B cell (primary cell): ENCODE results near the gene SULT2B1. TPM values are rescaled to one million over a fixed set of nuclear protein-coding genes. Genes with fewer than 3 reads are reported as not detected.

Source experiments
- ATAC-seq: fragments of 200-7000 bp; cut with Tn5 transposase; one replicate; pipeline ENCODE4 v1.10.0; 2021; ENCODE audit warnings: low read depth, mild to moderate bottlenecking, moderate number of reproducible peaks, moderate library complexity
- CTCF ChIA-PET: fragments of 350-600 bp; sonication (Branson Sonifier 250); formaldehyde crosslinking; loops from one replicate; lab custom pipeline; 2021; ENCODE audit warnings: antibody characterized with exemption, inconsistent platforms; lab: Charles Lee
- POLR2A ChIA-PET: fragments of 350-600 bp; sonication (Branson Sonifier 250); formaldehyde crosslinking; loops from one replicate; lab custom pipeline; 2021; ENCODE audit warnings: antibody characterized with exemption; lab: Charles Lee
- DNase-seq: peaks from one replicate; pipeline ENCODE4 v3.0.0; 2013
- H2AFZ ChIP-seq: 2 replicates; pipeline ENCODE4 v1.6.1; 2012; ENCODE audit warnings: mild to moderate bottlenecking, low read depth, low read length; ENCODE audit not compliant: insufficient read depth, poor library complexity, severe bottlenecking
- H3K27ac ChIP-seq, 2 donors: 1 replicate in 1 of 2; 2 replicates in 1 of 2; pipeline ENCODE4 v1.5.1; 2012 to 2013; ENCODE audit warnings: low read length in 2 of 2, mild to moderate bottlenecking in 2 of 2, moderate library complexity in 1 of 2
- H3K27me3 ChIP-seq, 4 experiments: fragments of 200-600 bp in 1 of 4; sonication (generic) in 1 of 4; replicated peaks in 1 of 4; 1 replicate in 2 of 4; 2 replicates in 2 of 4; pipeline versions ENCODE4 v1.6.1 to v1.7.0; 2013 to 2016; ENCODE audit warnings: low read length in 3 of 4, mild to moderate bottlenecking in 2 of 4, mixed read lengths in 1 of 4, moderate library complexity in 1 of 4; ENCODE audit not compliant: insufficient read depth in 4 of 4, control insufficient read depth in 3 of 4; ENCODE audit errors: control extremely low read depth in 1 of 4
- H3K36me3 ChIP-seq, 2 experiments: replicated peaks in 1 of 2; 1 replicate in 1 of 2; 2 replicates in 1 of 2; pipeline versions ENCODE4 v1.6.1 to v1.7.1; 2013; ENCODE audit warnings: low read length in 1 of 2; ENCODE audit not compliant: insufficient read depth in 2 of 2, control insufficient read depth in 1 of 2; ENCODE audit errors: control extremely low read depth in 1 of 2, extremely low read depth in 1 of 2
- H3K4me1 ChIP-seq, 2 donors: fragments of 200-600 bp in 1 of 2; sonication (generic) in 1 of 2; 1 replicate in 1 of 2; 2 replicates in 1 of 2; pipeline versions ENCODE4 v1.5.1 to v1.6.1; 2013 to 2017; ENCODE audit warnings: low read length in 2 of 2; ENCODE audit not compliant: control insufficient read depth in 2 of 2, insufficient read depth in 2 of 2
- H3K4me2 ChIP-seq: replicated peaks from 2 replicates; pipeline ENCODE3; 2012; ENCODE audit warnings: mild to moderate bottlenecking, low read depth, low read length; ENCODE audit not compliant: poor library complexity, severe bottlenecking
- H3K4me3 ChIP-seq, 5 experiments: fragments of 200-600 bp in 1 of 5; sonication (generic) in 1 of 5; 1 replicate in 3 of 5; 2 replicates in 2 of 5; pipeline versions ENCODE4 v1.5.1 to v1.7.0; 2011 to 2016; ENCODE audit warnings: low read length in 4 of 5, mild to moderate bottlenecking in 4 of 5, low read depth in 2 of 5, control low read depth in 1 of 5, moderate library complexity in 1 of 5; ENCODE audit not compliant: insufficient read depth in 1 of 5; ENCODE audit errors: control extremely low read depth in 1 of 5, extremely low read depth in 1 of 5
- H3K79me2 ChIP-seq: fragments of 200-600 bp; sonication (generic); one replicate; pipeline ENCODE4 v1.6.0; 2016; ENCODE audit warnings: low read length; ENCODE audit not compliant: control insufficient read depth, insufficient read depth
- H3K9ac ChIP-seq: fragments of 200-600 bp; sonication (generic); 2 replicates; pipeline ENCODE4 v1.6.1; 2017; ENCODE audit warnings: mild to moderate bottlenecking, low read length, moderate library complexity
- H3K9me3 ChIP-seq, 3 donors: one replicate each; pipeline versions ENCODE4 v1.6.1 to v1.7.1; 2013; ENCODE audit warnings: low read length in 2 of 3; ENCODE audit not compliant: control insufficient read depth in 2 of 3, insufficient read depth in 1 of 3; ENCODE audit errors: control extremely low read depth in 1 of 3
- H4K20me1 ChIP-seq: 2 replicates; pipeline ENCODE4 v1.6.0; 2012; ENCODE audit warnings: mild to moderate bottlenecking, low read length; ENCODE audit not compliant: insufficient read depth, control insufficient read depth, poor library complexity, severe bottlenecking
- H3K27ac Mint-ChIP-seq: one replicate; pipeline ENCODE4 v1.8.0; 2021; ENCODE audit warnings: mixed read lengths
- H3K27me3 Mint-ChIP-seq: one replicate; pipeline ENCODE4 v1.8.0; 2021; ENCODE audit warnings: mixed read lengths
- H3K4me1 Mint-ChIP-seq: one replicate; pipeline ENCODE4 v1.8.0; 2021; ENCODE audit warnings: mixed read lengths
- H3K4me3 Mint-ChIP-seq: one replicate; pipeline ENCODE4 v1.8.0; 2021; ENCODE audit warnings: mixed read lengths
- H3K9me3 Mint-ChIP-seq: one replicate; pipeline ENCODE4 v1.8.0; 2022; ENCODE audit warnings: mixed read lengths; ENCODE audit not compliant: insufficient read depth
- CTCF ChIP-seq: fragments of 200-600 bp; IDR thresholded peaks from one replicate; pipeline ENCODE4 v1.8.0; 2022; ENCODE audit warnings: antibody characterized with exemption, mild to moderate bottlenecking
- WGBS: methylation state at CpG from one replicate; pipeline ENCODE4 v1.1.5; 2013; ENCODE audit warnings: missing lambda C conversion rate; ENCODE audit not compliant: insufficient coverage; 5-methylcytosine and 5-hydroxymethylcytosine counted together
- intact Hi-C: fragments of 100-400 bp; cut with micrococcal nuclease; formaldehyde crosslinking; loops from one replicate; pipeline ENCODE4 v1.10.0; 2022
- polyA plus RNA-seq: library from polyadenylated mRNA; depleted of rRNA; stranded (reverse); fragments of >200 nt; gene quantifications from 2 replicates; pipeline ENCODE4 v1.2.3, GENCODE V29; 2012
- total RNA-seq, 2 donors: library from RNA; stranded (reverse); fragments of 120-200 nt in 1 of 2; gene quantifications; 1 replicate in 1 of 2; 2 replicates in 1 of 2; pipeline versions ENCODE4 v1.2.3 to v1.2.4, GENCODE V29; 2013 to 2022

The SULT2B1 gene
- total and polyA plus RNA-seq, 2 donors (not counting 1 experiment from before 2014, with no cell fraction given), result not detected

GRCh38 chr19:48596679-48597465 is 44.9 kb downstream of the SULT2B1 start:
- H2AFZ ChIP-seq, result peak overlapping the region; percentile 56
- no peak overlapping the region for H3K27ac Mint-ChIP-seq

More at GRCh38 chr19:48596679-48597465, 44.9 kb downstream of the SULT2B1 start:
- Mint-ChIP-seq H3K4me1 (peaks cover 2% of the 10 kb centered on the region), H3K27me3 (peaks cover 4% of the 10 kb centered on the region), H3K4me3 (no peak overlapping the region), H3K9me3 (no peaks in the 10 kb centered on the region)
- WGBS, result 84% methylated on average over 31 of the region's 39 CpGs
- intact Hi-C loops, result no loop called here
- H3K4me1 ChIP-seq, result no peaks in the 10 kb centered on the region
- no peaks in the 10 kb centered on the region for H3K9me3 ChIP-seq
- peak; percentile 53 for DNase-seq
- H3K36me3 ChIP-seq, result no peaks in the 10 kb centered on the region
- no peak overlapping the region for H3K9ac ChIP-seq
- POLR2A ChIA-PET, result no interaction called here
- H3K4me2 ChIP-seq, result peak overlapping the region; percentile 42
- H3K79me2 ChIP-seq, result no peaks in the 10 kb centered on the region
- no peak overlapping the region for H3K27ac ChIP-seq
- H4K20me1 ChIP-seq, result no peaks in the 10 kb centered on the region
- CTCF ChIA-PET, result interaction anchor here (0.6 kb wide), 1 partner anchor 612 kb away, joined by 3 read pairs; no protein-coding TSS in a partner anchor
- peak; percentile 41 for ATAC-seq
- H3K27me3 ChIP-seq, result peaks cover 0 to 3% (median 0%) of the 10 kb centered on the region in 4 experiments
- no peak for TF ChIP-seq CTCF
- H3K4me3 ChIP-seq, result no peak overlapping the region
